OCI-LY3 (cell line): ENCODE data around the gene DTD1.

Experiments
- H2AFZ ChIP-seq: fragments of 200-600, 300-600 bp; shearing (Covaris generic); 2 replicates; pipeline ENCODE4 v1.6.0; 2014; ENCODE audit warnings: antibody characterized with exemption, low read depth, low read length
- H3K27ac ChIP-seq: fragments of 200-600, 300-600 bp; sonication (generic); 2 replicates; pipeline ENCODE4 v1.5.1; 2014; ENCODE audit warnings: mild to moderate bottlenecking, low read length, moderate library complexity, mixed read lengths
- H3K27me3 ChIP-seq: fragments of 200-600, 300-600 bp; sonication (generic); 2 replicates; pipeline ENCODE4 v1.6.1; 2014; ENCODE audit warnings: low read depth, low read length, mixed read lengths
- H3K36me3 ChIP-seq: fragments of 200-600, 300-600 bp; sonication (generic); replicated peaks from 2 replicates; pipeline ENCODE3; 2014; ENCODE audit warnings: low read depth, low read length, mixed read lengths
- H3K4me1 ChIP-seq: fragments of 300-600, 200-600 bp; sonication (generic); 2 replicates; pipeline ENCODE4 v1.6.1; 2014; ENCODE audit warnings: low read length, mixed read lengths
- H3K4me2 ChIP-seq: fragments of 200-600, 300-600 bp; sonication (generic); 2 replicates; pipeline ENCODE4 v1.6.1; 2014; ENCODE audit warnings: low read length, mixed read lengths
- H3K4me3 ChIP-seq: fragments of 300-600, 200-600 bp; sonication (generic); 2 replicates; pipeline ENCODE4 v1.5.1; 2014; ENCODE audit warnings: antibody characterized with exemption, mild to moderate bottlenecking, low read length, moderate library complexity
- H3K79me2 ChIP-seq: fragments of 300-600, 200-600 bp; shearing (Covaris generic); 2 replicates; pipeline ENCODE4 v1.6.1; 2014; ENCODE audit warnings: mild to moderate bottlenecking, low read length, mixed read lengths
- H3K9ac ChIP-seq: fragments of 300-600, 200-600 bp; shearing (Covaris generic); 2 replicates; pipeline ENCODE4 v1.6.0; 2014; ENCODE audit warnings: mild to moderate bottlenecking, low read length, moderate library complexity
- H3K9me3 ChIP-seq: fragments of 200-600, 300-600 bp; shearing (Covaris generic); 2 replicates; pipeline ENCODE4 v1.6.1; 2014; ENCODE audit warnings: low read length, mixed read lengths; ENCODE audit not compliant: insufficient read depth
- H4K20me1 ChIP-seq: fragments of 200-600, 300-600 bp; sonication (generic); 2 replicates; pipeline ENCODE4 v1.6.1; 2016; ENCODE audit warnings: low read length, mixed read lengths; ENCODE audit not compliant: insufficient read depth
- CTCF ChIP-seq: fragments of 200-600, 300-600 bp; sonication (generic); IDR thresholded peaks from 2 replicates; pipeline ENCODE4 v1.5.1; 2014; ENCODE audit warnings: antibody characterized with exemption, low read length, low read depth
- EZH2phosphoT487 ChIP-seq: fragments of 200-600 bp; shearing (Covaris generic); IDR thresholded peaks from 2 replicates; pipeline ENCODE4 v1.6.1; 2018; ENCODE audit warnings: antibody characterized with exemption, mixed run types, low read depth

DTD1 gene

GRCh38 chr20:18589941-18590674 is 2.3 kb downstream of the DTD1 start:
- Histone ChIP-seq H3K9me3 (no peaks in the 10 kb centered on the region), H3K4me3 (no peak overlapping the region), H3K4me1 (peaks cover 8% of the 10 kb centered on the region), H3K4me2 (no peak overlapping the region), H2AFZ (no peak overlapping the region), H3K27ac (no peak overlapping the region), H3K79me2 (peaks cover 18% of the 10 kb centered on the region), H3K9ac (no peak overlapping the region), H3K27me3 (no peaks in the 10 kb centered on the region), H4K20me1 (no peaks in the 10 kb centered on the region), H3K36me3 (no peaks in the 10 kb centered on the region)
- TF ChIP-seq EZH2phosphoT487 = no peak
- no peak for TF ChIP-seq CTCF

DNA sequence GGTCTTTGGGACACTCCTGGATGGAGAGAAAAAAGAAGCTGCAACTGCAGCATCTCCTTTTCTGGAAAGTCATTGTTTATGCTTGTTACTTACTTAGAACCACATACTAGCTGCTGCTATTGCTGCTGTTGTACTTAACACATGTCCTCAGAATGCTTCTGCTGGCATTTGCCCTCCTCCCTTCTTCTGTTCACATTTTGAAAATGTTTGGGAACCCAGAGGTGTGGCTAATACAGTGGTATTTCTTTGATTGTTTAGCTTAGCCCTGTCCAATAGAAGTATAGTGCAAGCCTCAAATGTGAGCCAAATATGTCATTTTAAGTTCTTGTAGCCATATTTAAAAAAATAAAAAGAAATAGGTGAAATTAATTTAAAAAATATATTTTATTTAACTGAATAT is 8.4 kb downstream of the DTD1 start:
- TF ChIP-seq EZH2phosphoT487 (no peak), CTCF (no peak)
- H3K27me3 ChIP-seq = no peaks in the 10 kb centered on the region
- no peak overlapping the region for H3K4me3 ChIP-seq
- peaks cover 9% of the 10 kb centered on the region for H3K36me3 ChIP-seq
- H3K79me2 ChIP-seq = 0 out of 2 replicates have a peak, but pooled peaks cover 2% of the 10 kb centered on the region
- H2AFZ ChIP-seq = no peak overlapping the region
- no peaks in the 10 kb centered on the region for H4K20me1 ChIP-seq
- no peak overlapping the region for H3K4me2 ChIP-seq
- no peak overlapping the region for H3K9ac ChIP-seq
- H3K27ac ChIP-seq = no peak overlapping the region
- H3K4me1 ChIP-seq = no peaks in the 10 kb centered on the region
- no peaks in the 10 kb centered on the region for H3K9me3 ChIP-seq

DNA sequence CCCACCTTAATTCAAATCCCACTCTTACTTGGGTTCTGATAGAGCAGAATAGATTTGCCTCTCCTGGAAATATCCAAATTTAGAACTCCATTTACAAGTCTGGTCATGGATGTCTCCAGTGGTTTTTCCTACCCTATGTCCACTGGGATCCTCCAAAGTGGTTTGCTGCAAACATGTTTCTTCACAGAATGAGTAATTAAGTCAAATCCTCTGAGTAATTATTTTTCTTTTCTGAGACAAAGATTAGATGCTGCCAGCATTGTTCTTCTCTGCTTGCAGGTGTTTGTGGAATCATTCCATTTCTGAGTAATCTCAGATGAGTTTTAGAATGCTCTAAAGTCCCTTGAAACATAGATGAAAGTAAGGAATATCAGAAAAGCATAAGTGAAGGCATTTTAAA is 21.9 kb downstream of the DTD1 start:
- no peak overlapping the region for H3K9ac ChIP-seq
- no peak overlapping the region for H2AFZ ChIP-seq
- no peaks in the 10 kb centered on the region for H3K4me1 ChIP-seq
- no peak overlapping the region for H3K4me2 ChIP-seq
- H3K36me3 ChIP-seq = no peaks in the 10 kb centered on the region
- H3K9me3 ChIP-seq = no peaks in the 10 kb centered on the region
- H3K79me2 ChIP-seq = no peaks in the 10 kb centered on the region
- H3K27me3 ChIP-seq = no peaks in the 10 kb centered on the region
- H3K4me3 ChIP-seq = no peak overlapping the region
- no peak for TF ChIP-seq CTCF
- TF ChIP-seq EZH2phosphoT487 = no peak
- H4K20me1 ChIP-seq = no peaks in the 10 kb centered on the region
- no peak overlapping the region for H3K27ac ChIP-seq

GRCh38 chr20:18611492-18611891 is 23.6 kb downstream of the DTD1 start:
- H2AFZ ChIP-seq = no peak overlapping the region
- H3K9me3 ChIP-seq = no peaks in the 10 kb centered on the region
- no peak overlapping the region for H3K4me3 ChIP-seq
- H3K79me2 ChIP-seq = no peaks in the 10 kb centered on the region
- no peaks in the 10 kb centered on the region for H4K20me1 ChIP-seq
- no peaks in the 10 kb centered on the region for H3K4me1 ChIP-seq
- H3K9ac ChIP-seq = no peak overlapping the region
- H3K36me3 ChIP-seq = no peaks in the 10 kb centered on the region
- H3K4me2 ChIP-seq = no peak overlapping the region
- TF ChIP-seq CTCF (no peak), EZH2phosphoT487 (no peak)
- no peaks in the 10 kb centered on the region for H3K27me3 ChIP-seq
- H3K27ac ChIP-seq = no peak overlapping the region
